GM12878 (cell line): ENCODE measurements around the gene RCOR1. TPM values are rescaled to one million over a fixed set of nuclear protein-coding genes. Genes with fewer than 3 reads are reported as not detected.

Experiments
- ATAC-seq: fragments of 200-7000 bp; cut with Tn5 transposase; 3 replicates; pipeline ENCODE4 v1.9.1; 2020; ENCODE audit warnings: mild to moderate bottlenecking, moderate library complexity
- BruUV-seq: library from RNA; stranded (reverse); fragments of 400-500 nt; replicated peaks from 2 replicates; lab custom pipeline; 2021; lab: Mats Ljungman, UMichigan
- CTCF ChIA-PET: fragments of 300-600 bp; sonication (Branson Sonifier 250); formaldehyde crosslinking; extraction: SDS; loops from one replicate; lab custom pipeline; 2021; ENCODE audit warnings: inconsistent platforms; lab: Yijun Ruan, JAX
- POLR2A ChIA-PET: fragments of 350-600 bp; formaldehyde crosslinking; extraction: SDS; loops from one replicate; lab custom pipeline; 2021; ENCODE audit warnings: inconsistent platforms; lab: Charles Lee
- RAD21 ChIA-PET: fragments of 300-600 bp; sonication (Branson Sonifier 250); formaldehyde crosslinking; loops from one replicate; lab custom pipeline; 2023; ENCODE audit warnings: antibody characterized with exemption; ENCODE audit not compliant: unreplicated experiment; lab: Charles Lee
- SMC1A ChIA-PET: fragments of 300-600 bp; sonication (Branson Sonifier 250); formaldehyde crosslinking; loops from one replicate; lab custom pipeline; 2023; ENCODE audit not compliant: unreplicated experiment, uncharacterized antibody; lab: Charles Lee
- DNase-seq: peaks from one replicate; pipeline ENCODE4 v3.0.0-alpha.2; 2011; ENCODE audit warnings: low read depth, low spot score
- FAIRE-seq: peaks from 3 replicates; lab custom pipeline; 2011; peaks lifted over from hg19 to GRCh38; lab: Jason Lieb, UNC
- H2AFZ ChIP-seq: 2 replicates; pipeline ENCODE4 v1.6.0; 2011; ENCODE audit warnings: low read depth, low read length, control low read depth; ENCODE audit not compliant: control insufficient read depth
- H3K27ac ChIP-seq: 2 replicates; pipeline ENCODE4 v1.5.1; 2011; ENCODE audit warnings: control low read depth; ENCODE audit not compliant: control insufficient read depth, insufficient read depth
- H3K27me3 ChIP-seq, 2 experiments: replicated peaks in 1 of 2; 2 replicates each; pipeline versions ENCODE4 v1.6.0 to v1.6.1; 2011; ENCODE audit warnings: low read length in 1 of 2; ENCODE audit not compliant: control insufficient read depth in 2 of 2, insufficient read depth in 2 of 2
- H3K36me3 ChIP-seq, 2 experiments: 2 replicates each; pipeline ENCODE4 v1.5.1; 2011; ENCODE audit warnings: low read length in 1 of 2; ENCODE audit not compliant: control insufficient read depth in 2 of 2, insufficient read depth in 2 of 2
- H3K4me1 ChIP-seq: 2 replicates; pipeline ENCODE4 v1.6.1; 2011; ENCODE audit warnings: mild to moderate bottlenecking, low read length, moderate library complexity, mixed read lengths; ENCODE audit not compliant: control insufficient read depth, insufficient read depth
- H3K4me2 ChIP-seq: 2 replicates; pipeline ENCODE4 v1.6.0; 2011; ENCODE audit warnings: control low read depth; ENCODE audit not compliant: control insufficient read depth, insufficient read depth
- H3K4me3 ChIP-seq: fragments of 200-600 bp; sonication (generic); 2 replicates; pipeline ENCODE4 v1.5.1; 2016
- H3K79me2 ChIP-seq: 2 replicates; pipeline ENCODE4 v1.6.0; 2011; ENCODE audit warnings: low read length; ENCODE audit not compliant: control insufficient read depth, insufficient read depth
- H3K9ac ChIP-seq: 2 replicates; pipeline ENCODE4 v1.8.0; 2011; ENCODE audit warnings: low read length, control low read depth, mixed read lengths; ENCODE audit not compliant: control insufficient read depth, insufficient read depth
- H3K9me3 ChIP-seq: replicated peaks from 3 replicates; pipeline ENCODE4 v1.5.1; 2011; ENCODE audit warnings: mild to moderate bottlenecking, low read length; ENCODE audit not compliant: control insufficient read depth, insufficient read depth
- H4K20me1 ChIP-seq: 2 replicates; pipeline ENCODE4 v1.6.0; 2011; ENCODE audit not compliant: control insufficient read depth, insufficient read depth
- BHLHE40 ChIP-seq, 2 experiments: fragments of 450-650 bp in 1 of 2; IDR thresholded peaks; 2 replicates each; pipeline ENCODE4 v1.6.1; 2011 to 2017; ENCODE audit warnings: low read depth in 2 of 2, borderline replicate concordance in 1 of 2, improper control_type of control experiment in 1 of 2, low read length in 1 of 2, mild to moderate bottlenecking in 1 of 2
- BRCA1 ChIP-seq: IDR thresholded peaks from 2 replicates; pipeline ENCODE4 v1.6.1; 2011; ENCODE audit warnings: low read depth, low read length, improper control_type of control experiment
- ETV6 ChIP-seq, 2 experiments: fragments of 450-650 bp in 1 of 2; IDR thresholded peaks in 1 of 2; conservative IDR thresholded peaks in 1 of 2; 2 replicates each; pipeline ENCODE4 v1.6.1; 2014; ENCODE audit warnings: antibody characterized with exemption in 1 of 2, borderline replicate concordance in 1 of 2, low read depth in 1 of 2, mild to moderate bottlenecking in 1 of 2, moderate library complexity in 1 of 2
- IRF4 ChIP-seq: IDR thresholded peaks from 2 replicates; pipeline ENCODE4 v1.6.1; 2011; ENCODE audit warnings: low read depth, low read length
- STAT1 ChIP-seq: fragments of 450-650 bp; conservative IDR thresholded peaks from 2 replicates; pipeline ENCODE4 v1.6.1; 2014; ENCODE audit warnings: antibody characterized with exemption, mild to moderate bottlenecking
- SUPT20H ChIP-seq: IDR thresholded peaks from 2 replicates; pipeline ENCODE4 v1.6.1; 2011; ENCODE audit warnings: low read depth, mild to moderate bottlenecking, low read length, moderate library complexity, borderline replicate concordance; ENCODE audit not compliant: control insufficient read depth
- TCF12 ChIP-seq: IDR thresholded peaks from 2 replicates; pipeline ENCODE4 v1.6.1; 2011; ENCODE audit warnings: low read depth, mild to moderate bottlenecking, low read length
- whole genome bisulfite sequencing: methylation state at CpG from one replicate; pipeline ENCODE4 v1.1.6; 2016; ENCODE audit warnings: low lambda C conversion rate; ENCODE audit not compliant: insufficient replicate concordance, insufficient coverage; ENCODE audit errors: missing lambda C conversion rate; 5-methylcytosine and 5-hydroxymethylcytosine counted together
- in situ Hi-C: fragments of 300-500 bp; cut with MboI; formaldehyde crosslinking; loops from 9 replicates; pipeline ENCODE4 v1.14.3; 2018; ENCODE audit warnings: mixed read lengths
- intact Hi-C: fragments of 100-400 bp; cut with micrococcal nuclease; formaldehyde crosslinking; loops from one replicate; pipeline ENCODE4 v1.14.2; 2022; ENCODE audit not compliant: unreplicated experiment
- polyA plus RNA-seq, 11 experiments: library from polyadenylated mRNA; depleted of rRNA in 4 of 11; unstranded in 6 of 11; stranded (reverse) in 5 of 11; fragments of >200 nt; fragmentation: Nextera tagmentation in 4 of 11; fragmentation: Illumina TruSeq in 1 of 11; extraction: Ambion mirVana in 4 of 11; extraction: Trizol in 1 of 11; gene quantifications; 1 replicate in 1 of 11; 2 replicates in 10 of 11; pipeline versions ENCODE4 v1.2.1 to v1.2.3, GENCODE V29; 2011 to 2016; ENCODE audit warnings: inconsistent platforms in 2 of 11, missing spikeins in 2 of 11, low read depth in 1 of 11
- total RNA-seq, 4 experiments: library from RNA; depleted of rRNA in 3 of 4; stranded (reverse); fragments of >200 nt in 3 of 4; fragmentation: Illumina TruSeq in 1 of 4; extraction: Trizol in 1 of 4; gene quantifications; 2 replicates each; pipeline versions ENCODE4 v1.2.1 to v1.2.3, GENCODE V29; 2013 to 2021
- TF ChIP-seq, protein P1 (sequence below): IDR thresholded peaks from 2 replicates; pipeline ENCODE4 v1.6.1; 2012; ENCODE audit warnings: improper control_type of control experiment, low read depth, low read length; ENCODE audit not compliant: insufficient replicate concordance
- TF ChIP-seq, protein P2 (sequence below): fragments of 450-650 bp; conservative IDR thresholded peaks from 2 replicates; pipeline ENCODE4 v1.6.1; 2017; ENCODE audit warnings: mild to moderate bottlenecking, moderate library complexity
- TF ChIP-seq, protein P3 (sequence below): IDR thresholded peaks from 2 replicates; pipeline ENCODE4 v1.6.1; 2011; ENCODE audit warnings: low read depth, mild to moderate bottlenecking, low read length, moderate library complexity, borderline replicate concordance; ENCODE audit errors: extremely low read depth
- TF ChIP-seq, protein P4 (sequence below), 3 experiments: IDR thresholded peaks in 2 of 3; conservative IDR thresholded peaks in 1 of 3; 2 replicates each; pipeline ENCODE4 v1.5.1; 2011; ENCODE audit warnings: low read depth in 3 of 3, low read length in 3 of 3, mild to moderate bottlenecking in 3 of 3, control low read depth in 2 of 3, moderate library complexity in 2 of 3, inconsistent platforms in 1 of 3, mixed read lengths in 1 of 3; ENCODE audit not compliant: control insufficient read depth in 2 of 3, insufficient read depth in 1 of 3; ENCODE audit errors: extremely low read depth in 1 of 3

RCOR1 gene
- total and polyA plus RNA-seq, 10 of the 15 experiments (the other 5 are each of a cell fraction or from before 2014, with no cell fraction given), result 1.6 to 12.2 (median 4.4) TPM

DNA sequence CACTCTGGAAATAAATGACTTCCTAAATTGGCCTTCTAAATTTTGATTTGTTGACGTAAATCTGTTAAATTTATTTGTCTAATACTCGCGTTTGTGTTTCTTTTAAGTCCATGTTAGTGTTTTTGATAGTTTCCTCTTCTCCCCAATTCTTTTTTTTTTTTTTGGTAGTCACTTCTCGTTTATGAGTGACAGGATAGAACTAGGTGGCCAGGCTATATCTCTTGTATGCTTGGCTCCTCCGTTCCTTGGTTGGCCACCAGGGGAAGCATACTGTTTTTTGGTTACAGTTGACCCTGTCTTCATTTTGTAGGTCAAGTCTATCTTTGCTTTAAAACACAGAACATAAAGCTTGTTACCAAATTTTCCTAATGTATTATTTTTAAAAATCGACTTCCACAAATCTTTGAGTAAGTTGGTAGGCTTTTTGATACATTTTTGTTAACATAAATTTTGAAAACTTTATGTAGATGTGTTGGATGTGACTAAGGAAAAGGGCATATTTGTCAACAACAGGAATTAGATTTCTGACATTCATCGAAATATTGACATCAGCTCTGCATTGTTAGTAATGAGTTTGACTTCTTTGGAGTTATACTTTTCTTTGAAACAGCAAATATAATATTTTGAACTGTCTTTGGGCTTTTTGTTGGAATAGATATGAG lies 2.2 kb downstream of the RCOR1 start:
- intact Hi-C loops, result loop anchor here (5.0 to 10.0 kb wide), 2 partner anchors 78 to 320 kb away; no protein-coding TSS in a partner anchor
- TF ChIP-seq, protein P1, sequence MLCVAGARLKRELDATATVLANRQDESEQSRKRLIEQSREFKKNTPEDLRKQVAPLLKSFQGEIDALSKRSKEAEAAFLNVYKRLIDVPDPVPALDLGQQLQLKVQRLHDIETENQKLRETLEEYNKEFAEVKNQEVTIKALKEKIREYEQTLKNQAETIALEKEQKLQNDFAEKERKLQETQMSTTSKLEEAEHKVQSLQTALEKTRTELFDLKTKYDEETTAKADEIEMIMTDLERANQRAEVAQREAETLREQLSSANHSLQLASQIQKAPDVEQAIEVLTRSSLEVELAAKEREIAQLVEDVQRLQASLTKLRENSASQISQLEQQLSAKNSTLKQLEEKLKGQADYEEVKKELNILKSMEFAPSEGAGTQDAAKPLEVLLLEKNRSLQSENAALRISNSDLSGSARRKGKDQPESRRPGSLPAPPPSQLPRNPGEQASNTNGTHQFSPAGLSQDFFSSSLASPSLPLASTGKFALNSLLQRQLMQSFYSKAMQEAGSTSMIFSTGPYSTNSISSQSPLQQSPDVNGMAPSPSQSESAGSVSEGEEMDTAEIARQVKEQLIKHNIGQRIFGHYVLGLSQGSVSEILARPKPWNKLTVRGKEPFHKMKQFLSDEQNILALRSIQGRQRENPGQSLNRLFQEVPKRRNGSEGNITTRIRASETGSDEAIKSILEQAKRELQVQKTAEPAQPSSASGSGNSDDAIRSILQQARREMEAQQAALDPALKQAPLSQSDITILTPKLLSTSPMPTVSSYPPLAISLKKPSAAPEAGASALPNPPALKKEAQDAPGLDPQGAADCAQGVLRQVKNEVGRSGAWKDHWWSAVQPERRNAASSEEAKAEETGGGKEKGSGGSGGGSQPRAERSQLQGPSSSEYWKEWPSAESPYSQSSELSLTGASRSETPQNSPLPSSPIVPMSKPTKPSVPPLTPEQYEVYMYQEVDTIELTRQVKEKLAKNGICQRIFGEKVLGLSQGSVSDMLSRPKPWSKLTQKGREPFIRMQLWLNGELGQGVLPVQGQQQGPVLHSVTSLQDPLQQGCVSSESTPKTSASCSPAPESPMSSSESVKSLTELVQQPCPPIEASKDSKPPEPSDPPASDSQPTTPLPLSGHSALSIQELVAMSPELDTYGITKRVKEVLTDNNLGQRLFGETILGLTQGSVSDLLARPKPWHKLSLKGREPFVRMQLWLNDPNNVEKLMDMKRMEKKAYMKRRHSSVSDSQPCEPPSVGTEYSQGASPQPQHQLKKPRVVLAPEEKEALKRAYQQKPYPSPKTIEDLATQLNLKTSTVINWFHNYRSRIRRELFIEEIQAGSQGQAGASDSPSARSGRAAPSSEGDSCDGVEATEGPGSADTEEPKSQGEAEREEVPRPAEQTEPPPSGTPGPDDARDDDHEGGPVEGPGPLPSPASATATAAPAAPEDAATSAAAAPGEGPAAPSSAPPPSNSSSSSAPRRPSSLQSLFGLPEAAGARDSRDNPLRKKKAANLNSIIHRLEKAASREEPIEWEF, result no peak
- TF ChIP-seq SUPT20H, result no peak
- no peak for TF ChIP-seq STAT1
- no peak for TF ChIP-seq ETV6 (conservative IDR thresholded peaks at IDR 0.05 in 1 of 2, IDR thresholded peaks at IDR 0.05 in 1 of 2; ENCODE audit: borderline replicate concordance in 1 of 2, low read depth in 1 of 2)
- no peak for TF ChIP-seq TCF12
- no peak for TF ChIP-seq BRCA1
- TF ChIP-seq, protein P2, sequence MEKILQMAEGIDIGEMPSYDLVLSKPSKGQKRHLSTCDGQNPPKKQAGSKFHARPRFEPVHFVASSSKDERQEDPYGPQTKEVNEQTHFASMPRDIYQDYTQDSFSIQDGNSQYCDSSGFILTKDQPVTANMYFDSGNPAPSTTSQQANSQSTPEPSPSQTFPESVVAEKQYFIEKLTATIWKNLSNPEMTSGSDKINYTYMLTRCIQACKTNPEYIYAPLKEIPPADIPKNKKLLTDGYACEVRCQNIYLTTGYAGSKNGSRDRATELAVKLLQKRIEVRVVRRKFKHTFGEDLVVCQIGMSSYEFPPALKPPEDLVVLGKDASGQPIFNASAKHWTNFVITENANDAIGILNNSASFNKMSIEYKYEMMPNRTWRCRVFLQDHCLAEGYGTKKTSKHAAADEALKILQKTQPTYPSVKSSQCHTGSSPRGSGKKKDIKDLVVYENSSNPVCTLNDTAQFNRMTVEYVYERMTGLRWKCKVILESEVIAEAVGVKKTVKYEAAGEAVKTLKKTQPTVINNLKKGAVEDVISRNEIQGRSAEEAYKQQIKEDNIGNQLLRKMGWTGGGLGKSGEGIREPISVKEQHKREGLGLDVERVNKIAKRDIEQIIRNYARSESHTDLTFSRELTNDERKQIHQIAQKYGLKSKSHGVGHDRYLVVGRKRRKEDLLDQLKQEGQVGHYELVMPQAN, result no peak
- TF ChIP-seq, protein P3, sequence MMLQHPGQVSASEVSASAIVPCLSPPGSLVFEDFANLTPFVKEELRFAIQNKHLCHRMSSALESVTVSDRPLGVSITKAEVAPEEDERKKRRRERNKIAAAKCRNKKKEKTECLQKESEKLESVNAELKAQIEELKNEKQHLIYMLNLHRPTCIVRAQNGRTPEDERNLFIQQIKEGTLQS, result no peak
- no peak for TF ChIP-seq BHLHE40 (IDR thresholded peaks at IDR 0.05; ENCODE audit: borderline replicate concordance in 1 of 2, low read depth in 2 of 2, low read length in 1 of 2)
- TF ChIP-seq, protein P4, sequence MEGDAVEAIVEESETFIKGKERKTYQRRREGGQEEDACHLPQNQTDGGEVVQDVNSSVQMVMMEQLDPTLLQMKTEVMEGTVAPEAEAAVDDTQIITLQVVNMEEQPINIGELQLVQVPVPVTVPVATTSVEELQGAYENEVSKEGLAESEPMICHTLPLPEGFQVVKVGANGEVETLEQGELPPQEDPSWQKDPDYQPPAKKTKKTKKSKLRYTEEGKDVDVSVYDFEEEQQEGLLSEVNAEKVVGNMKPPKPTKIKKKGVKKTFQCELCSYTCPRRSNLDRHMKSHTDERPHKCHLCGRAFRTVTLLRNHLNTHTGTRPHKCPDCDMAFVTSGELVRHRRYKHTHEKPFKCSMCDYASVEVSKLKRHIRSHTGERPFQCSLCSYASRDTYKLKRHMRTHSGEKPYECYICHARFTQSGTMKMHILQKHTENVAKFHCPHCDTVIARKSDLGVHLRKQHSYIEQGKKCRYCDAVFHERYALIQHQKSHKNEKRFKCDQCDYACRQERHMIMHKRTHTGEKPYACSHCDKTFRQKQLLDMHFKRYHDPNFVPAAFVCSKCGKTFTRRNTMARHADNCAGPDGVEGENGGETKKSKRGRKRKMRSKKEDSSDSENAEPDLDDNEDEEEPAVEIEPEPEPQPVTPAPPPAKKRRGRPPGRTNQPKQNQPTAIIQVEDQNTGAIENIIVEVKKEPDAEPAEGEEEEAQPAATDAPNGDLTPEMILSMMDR (IDR thresholded peaks at IDR 0.05 in 2 of 3, conservative IDR thresholded peaks at IDR 0.05 in 1 of 3; ENCODE audit: control insufficient read depth in 2 of 3, extremely low read depth in 1 of 3, insufficient read depth in 1 of 3, low read depth in 3 of 3, low read length in 3 of 3), result peak; percentile 77 to 94 (median 86)
- TF ChIP-seq IRF4, result 0 out of 2 replicates have a peak, but pooled peaks have one; percentile 18

More for the DNA sequence above, 2.2 kb downstream of the RCOR1 start:
- Histone ChIP-seq H3K27me3 (no peaks in the 10 kb centered on the region; a peak in 1 of 4 replicates), H3K4me2 (peak overlapping the region; percentile 88), H3K4me1 (0 out of 2 replicates have a peak, but pooled peaks cover 4% of the 10 kb centered on the region), H3K9me3 (no peaks in the 10 kb centered on the region), H3K36me3 (no peaks in the 10 kb centered on the region), H3K79me2 (peaks cover 33% of the 10 kb centered on the region), H3K27ac (no peak overlapping the region), H3K9ac (peak overlapping the region; percentile 65), H4K20me1 (no peaks in the 10 kb centered on the region), H2AFZ (no peak overlapping the region), H3K4me3 (peak overlapping the region; percentile 86)
- ChIA-PET RAD21 (interaction anchor here (0.6 to 2.8 kb wide), 15 partner anchors 8 to 233 kb away, joined by 3 to 26 read pairs (median 5); no protein-coding TSS in a partner anchor), CTCF (interaction anchor here (0.6 to 4.6 kb wide), 37 partner anchors 9 to 1070 kb away, joined by 3 to 78 read pairs (median 5); no protein-coding TSS in a partner anchor), POLR2A (interaction anchor here (0.5 to 3.3 kb wide), 7 partner anchors 9 to 799 kb away, joined by 3 to 24 read pairs (median 4); no protein-coding TSS in a partner anchor), SMC1A (interaction anchor here (0.5 to 2.7 kb wide), 25 partner anchors 9 to 227 kb away, joined by 3 to 68 read pairs (median 4); no protein-coding TSS in a partner anchor)
- no TSS peak for BruUV-seq
- DNase-seq (peak; percentile 66), ATAC-seq (peak; percentile 59), FAIRE-seq (peak; percentile 94)
- 3% methylated on average over 7 of the region's 7 CpGs for WGBS
- in situ Hi-C loops, result no loop called here
